MM.1S (cell line): ENCODE measurements around the gene TIMM17A.

Experiments used
- DNase-seq: peaks from one replicate; pipeline ENCODE4 v3.0.0-alpha.2; 2015
- H2AFZ ChIP-seq: fragments of 300-600 bp; sonication (generic); 2 replicates; pipeline ENCODE4 v1.6.0; 2016; ENCODE audit warnings: antibody characterized with exemption, low read length
- H3F3A ChIP-seq: fragments of 300-600 bp; sonication (generic); 2 replicates; pipeline ENCODE4 v1.6.1; 2016; ENCODE audit warnings: mild to moderate bottlenecking, antibody characterized with exemption, low read length, moderate library complexity, mixed read lengths; ENCODE audit not compliant: insufficient read depth
- H3K27ac ChIP-seq: fragments of 300-600 bp; sonication (generic); 2 replicates; pipeline ENCODE4 v1.5.1; 2016; ENCODE audit warnings: mild to moderate bottlenecking, low read length
- H3K27me3 ChIP-seq: fragments of 300-600 bp; sonication (generic); replicated peaks from 2 replicates; pipeline ENCODE4 v1.6.0; 2016; ENCODE audit warnings: low read length; ENCODE audit not compliant: insufficient read depth
- H3K36me3 ChIP-seq: fragments of 300-600 bp; sonication (generic); replicated peaks from 2 replicates; pipeline ENCODE4 v1.6.1; 2016; ENCODE audit warnings: mild to moderate bottlenecking, low read length, mixed read lengths; ENCODE audit not compliant: insufficient read depth
- H3K4me1 ChIP-seq: fragments of 300-600 bp; sonication (generic); 2 replicates; pipeline ENCODE4 v1.6.1; 2016; ENCODE audit warnings: low read length, mixed read lengths
- H3K4me2 ChIP-seq: fragments of 300-600 bp; sonication (generic); 2 replicates; pipeline ENCODE4 v1.6.0; 2016; ENCODE audit warnings: low read depth, low read length
- H3K4me3 ChIP-seq: fragments of 300-600 bp; sonication (generic); 2 replicates; pipeline ENCODE4 v1.5.1; 2016; ENCODE audit warnings: low read length, mixed read lengths
- H3K79me2 ChIP-seq: fragments of 300-600 bp; sonication (generic); 2 replicates; pipeline ENCODE4 v1.6.1; 2016; ENCODE audit warnings: mixed run types, low read length, mixed read lengths
- H3K9ac ChIP-seq: fragments of 300-600 bp; sonication (generic); 2 replicates; pipeline ENCODE4 v1.6.1; 2016; ENCODE audit warnings: low read length, mixed read lengths
- H3K9me2 ChIP-seq: fragments of 300-600 bp; sonication (generic); replicated peaks from 2 replicates; pipeline ENCODE4 v1.6.1; 2016; ENCODE audit warnings: mild to moderate bottlenecking, low read length, mixed read lengths; ENCODE audit not compliant: insufficient read depth
- H3K9me3 ChIP-seq: fragments of 300-600 bp; sonication (generic); replicated peaks from 2 replicates; pipeline ENCODE4 v1.6.1; 2016; ENCODE audit warnings: mild to moderate bottlenecking, low read length, mixed read lengths; ENCODE audit not compliant: insufficient read depth
- H4K20me1 ChIP-seq: fragments of 300-600 bp; sonication (generic); 2 replicates; pipeline ENCODE4 v1.6.1; 2016; ENCODE audit warnings: mild to moderate bottlenecking, low read length, moderate library complexity, mixed read lengths; ENCODE audit not compliant: insufficient read depth
- CTCF ChIP-seq: fragments of 300-600 bp; sonication (generic); IDR thresholded peaks from 2 replicates; pipeline ENCODE4 v1.5.1; 2016; ENCODE audit warnings: antibody characterized with exemption, low read length, mixed read lengths
- EZH2 ChIP-seq: fragments of 300-600 bp; sonication (generic); optimal IDR thresholded peaks from 2 replicates; pipeline ENCODE3; 2017; ENCODE audit warnings: low read depth, mild to moderate bottlenecking, antibody characterized with exemption, low read length, mixed read lengths
- EZH2phosphoT487 ChIP-seq: fragments of 300-600 bp; sonication (generic); IDR thresholded peaks from 2 replicates; pipeline ENCODE4 v1.6.1; 2018; ENCODE audit warnings: antibody characterized with exemption, low read length

The TIMM17A gene

GRCh38 chr1:201921952-201922558 is 33.2 kb upstream of the TIMM17A start:
- DNase-seq, result no peak
- Histone ChIP-seq H3F3A (no peaks in the 10 kb centered on the region), H3K9ac (no peak overlapping the region), H3K4me3 (no peak overlapping the region), H3K79me2 (no peaks in the 10 kb centered on the region), H3K9me3 (no peaks in the 10 kb centered on the region), H3K4me2 (no peak overlapping the region), H3K36me3 (no peaks in the 10 kb centered on the region), H4K20me1 (no peaks in the 10 kb centered on the region), H3K4me1 (no peaks in the 10 kb centered on the region), H3K9me2 (no peaks in the 10 kb centered on the region), H3K27ac (no peak overlapping the region), H3K27me3 (no peaks in the 10 kb centered on the region), H2AFZ (no peak overlapping the region)
- no peak for TF ChIP-seq CTCF
- TF ChIP-seq EZH2phosphoT487, result no peak
- no peak for TF ChIP-seq EZH2

- H3K9ac ChIP-seq, result no peak overlapping the region
- H3K4me1 ChIP-seq, result no peaks in the 10 kb centered on the region
- H3K27ac ChIP-seq, result no peak overlapping the region
- no peaks in the 10 kb centered on the region for H3K27me3 ChIP-seq
- no peaks in the 10 kb centered on the region for H3K36me3 ChIP-seq
- H3F3A ChIP-seq, result no peaks in the 10 kb centered on the region
- H3K9me2 ChIP-seq, result no peaks in the 10 kb centered on the region
- H2AFZ ChIP-seq, result no peak overlapping the region
- H4K20me1 ChIP-seq, result no peaks in the 10 kb centered on the region
- no peaks in the 10 kb centered on the region for H3K9me3 ChIP-seq
- no peak overlapping the region for H3K4me3 ChIP-seq
- DNase-seq, result no peak
- no peaks in the 10 kb centered on the region for H3K79me2 ChIP-seq
- H3K4me2 ChIP-seq, result no peak overlapping the region
- TF ChIP-seq EZH2phosphoT487, result no peak
- no peak for TF ChIP-seq CTCF
- TF ChIP-seq EZH2, result no peak
Measured at GRCh38 chr1:201925301-201925567, 30.1 kb upstream of the TIMM17A start.

- H3K79me2 ChIP-seq, result no peaks in the 10 kb centered on the region
- no peak overlapping the region for H3K9ac ChIP-seq
- H3K4me3 ChIP-seq, result no peak overlapping the region
- H4K20me1 ChIP-seq, result no peaks in the 10 kb centered on the region
- H3F3A ChIP-seq, result no peaks in the 10 kb centered on the region
- no peak overlapping the region for H3K27ac ChIP-seq
- H2AFZ ChIP-seq, result no peak overlapping the region
- no peak overlapping the region for H3K4me2 ChIP-seq
- TF ChIP-seq CTCF (no peak), EZH2phosphoT487 (no peak), EZH2 (no peak)
- no peak for DNase-seq
- H3K4me1 ChIP-seq, result no peaks in the 10 kb centered on the region
- no peaks in the 10 kb centered on the region for H3K9me2 ChIP-seq
- H3K36me3 ChIP-seq, result no peaks in the 10 kb centered on the region
- H3K9me3 ChIP-seq, result no peaks in the 10 kb centered on the region
- H3K27me3 ChIP-seq, result no peaks in the 10 kb centered on the region
Measured at GRCh38 chr1:201925981-201926645, 29.2 kb upstream of the TIMM17A start.
